Measurements from ENCODE around the gene SLC6A9.

The SLC6A9 gene

GRCh38 chr1:43970911-43971310, 60.4 kb downstream of the SLC6A9 start:
- no peak for DNase-seq (ENCODE audit: low read depth)
- TF ChIP-seq CTCF (IDR thresholded peaks at IDR 0.05; ENCODE audit: low read depth, low read length, missing control alignments): no peak
- H3K4me3 ChIP-seq (ENCODE audit: low read depth, low read length): peak overlapping the region; percentile 75

GRCh38 chr1:43970502-43970901, 60.8 kb downstream of the SLC6A9 start:
- no peak for TF ChIP-seq CTCF (IDR thresholded peaks at IDR 0.05; ENCODE audit: low read depth, low read length, missing control alignments)
- DNase-seq (ENCODE audit: low read depth): no peak
- peak overlapping the region; percentile 75 for H3K4me3 ChIP-seq (ENCODE audit: low read depth, low read length)

GRCh38 chr1:43969746-43970466, 61.4 kb downstream of the SLC6A9 start, which contains the start of gene DPH2:
Gene DPH2, plus strand, starts transcription at chr1:43970010. Its CDS starts 166 bp downstream, at chr1:43970176.
- peak; percentile 95 for DNase-seq (ENCODE audit: low read depth)
- peak within 1 kb of the TSS; percentile 75 for H3K4me3 ChIP-seq (ENCODE audit: low read depth, low read length)
- TF ChIP-seq CTCF (IDR thresholded peaks at IDR 0.05; ENCODE audit: low read depth, low read length, missing control alignments): no peak

- no peak overlapping the region for H3K4me3 ChIP-seq (ENCODE audit: low read depth, low read length)
- DNase-seq (ENCODE audit: low read depth): no peak
- TF ChIP-seq CTCF (IDR thresholded peaks at IDR 0.05; ENCODE audit: low read depth, low read length, missing control alignments): no peak
These were observed 61.9 kb downstream of the SLC6A9 start for GRCh38 chr1:43969416-43969745.

- H3K4me3 ChIP-seq (ENCODE audit: low read depth, low read length): no peak overlapping the region
- DNase-seq (ENCODE audit: low read depth): no peak
- no peak for TF ChIP-seq CTCF (IDR thresholded peaks at IDR 0.05; ENCODE audit: low read depth, low read length, missing control alignments)
These were observed 62.8 kb downstream of the SLC6A9 start for GRCh38 chr1:43968348-43968948.

- DNase-seq (ENCODE audit: low read depth): no peak
- no peak for TF ChIP-seq CTCF (IDR thresholded peaks at IDR 0.05; ENCODE audit: low read depth, low read length, missing control alignments)
These were observed 65.9 kb downstream of the SLC6A9 start for GRCh38 chr1:43965316-43965715.

GRCh38 chr1:43963890-43964289, 67.4 kb downstream of the SLC6A9 start:
- H3K4me3 ChIP-seq (ENCODE audit: low read depth, low read length): no peak overlapping the region
- no peak for DNase-seq (ENCODE audit: low read depth)
- no peak for TF ChIP-seq CTCF (IDR thresholded peaks at IDR 0.05; ENCODE audit: low read depth, low read length, missing control alignments)

More at GRCh38 chr1:43965316-43965715, 65.9 kb downstream of the SLC6A9 start:
- H3K4me3 ChIP-seq (ENCODE audit: low read depth, low read length): no peak overlapping the region
